GM12892 (cell line): ENCODE results near the gene GALNT9.

Experiments
- POLR2A ChIP-seq: IDR thresholded peaks from 2 replicates; pipeline ENCODE4 v1.6.1; 2011; ENCODE audit warnings: low read depth, low read length, control low read depth
- POLR2AphosphoS5 ChIP-seq: IDR thresholded peaks from 2 replicates; pipeline ENCODE4 v1.6.1; 2011; ENCODE audit warnings: low read depth, low read length, control low read depth
- TAF1 ChIP-seq: IDR thresholded peaks from 2 replicates; pipeline ENCODE4 v1.6.1; 2011; ENCODE audit warnings: low read depth, mild to moderate bottlenecking, control low read depth, low read length, borderline replicate concordance

- TF ChIP-seq POLR2A (no peak), POLR2AphosphoS5 (no peak), TAF1 (no peak)
These were observed 123.3 kb downstream of the GALNT9 start for GRCh38 chr12:132206046-132206434.
